ENCODE measurements around the gene PPM1L.

The PPM1L gene

DNA sequence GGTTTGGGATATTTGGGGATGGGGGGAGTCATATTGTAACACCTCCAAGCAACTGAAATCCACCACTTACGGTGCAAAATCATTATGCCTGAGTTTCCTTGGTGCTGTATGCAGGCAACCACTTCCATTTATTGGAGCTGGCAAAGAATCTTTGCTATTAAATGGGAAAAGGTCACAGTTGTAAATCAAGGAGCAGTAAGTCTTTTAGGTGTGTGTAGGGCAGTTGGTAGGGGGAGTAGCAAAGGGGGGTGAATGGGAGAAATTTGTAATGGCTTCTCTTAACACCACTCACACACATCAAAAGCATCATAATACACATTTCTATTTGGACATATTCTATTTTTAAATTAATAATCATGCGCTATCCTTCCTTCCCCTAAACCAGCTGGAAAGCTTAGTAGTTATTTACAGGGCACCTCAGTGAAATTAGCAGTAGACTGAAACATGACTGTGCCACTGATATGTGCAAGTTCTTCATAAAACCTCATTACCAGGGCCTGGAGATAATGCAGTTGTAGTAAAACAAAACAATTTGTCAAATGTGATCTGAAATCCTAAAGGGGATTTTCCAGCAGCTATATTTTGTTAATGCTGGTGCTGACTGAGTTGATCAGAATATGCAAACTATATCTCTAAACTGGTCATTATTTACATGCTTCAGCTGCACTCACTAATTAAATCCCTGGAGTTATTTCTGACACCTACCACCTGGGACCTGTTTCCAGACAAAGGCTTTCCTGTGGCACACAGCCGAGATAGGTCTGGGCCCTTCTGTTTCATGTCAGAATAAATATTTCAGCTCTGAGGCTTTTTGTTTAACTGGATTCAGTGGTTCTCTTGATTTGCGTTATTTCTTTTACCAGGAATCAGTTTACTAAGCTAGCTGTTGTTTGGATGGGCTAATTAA lies 259.1 kb downstream of the PPM1L start:
- DNase-seq: no peak
- Histone ChIP-seq H3K9ac (ENCODE audit: low read length) (no peak overlapping the region), H2AFZ (ENCODE audit: low read depth, low read length) (no peak overlapping the region), H4K8ac (ENCODE audit: low read length) (no peak overlapping the region), H2BK5ac (ENCODE audit: low read depth, low read length, poor library complexity, severe bottlenecking) (no peak overlapping the region), H3K4ac (ENCODE audit: low read depth in 1 of 2, low read length in 2 of 2) (no peak overlapping the region), H2AK5ac (ENCODE audit: low read length, severe bottlenecking) (no peak overlapping the region), H3K23ac (ENCODE audit: low read length in 2 of 2) (no peak overlapping the region), H3K4me1 (ENCODE audit: control insufficient read depth, insufficient read depth, low read depth, low read length) (no peaks in the 10 kb centered on the region), H3K79me1 (replicated peaks; ENCODE audit: low read length, poor library complexity, severe bottlenecking) (no peaks in the 10 kb centered on the region), H3K14ac (ENCODE audit: low read length in 2 of 2) (no peak overlapping the region), H3K36me3 (ENCODE audit: control insufficient read depth in 1 of 2, insufficient read depth in 2 of 2, low read depth in 1 of 2, low read length in 2 of 2) (no peaks in the 10 kb centered on the region), H2BK120ac (ENCODE audit: low read depth, low read length) (no peak overlapping the region), H2BK12ac (ENCODE audit: low read length in 2 of 2) (no peak overlapping the region), H3K27ac (ENCODE audit: low read length, poor library complexity, severe bottlenecking) (no peak overlapping the region), H2BK15ac (ENCODE audit: low read depth, poor library complexity, severe bottlenecking) (no peak overlapping the region), H3K18ac (ENCODE audit: low read depth in 1 of 2, low read length in 2 of 2) (no peak overlapping the region), H4K91ac (ENCODE audit: low read length) (no peak overlapping the region), H3K27me3 (ENCODE audit: control insufficient read depth in 1 of 2, insufficient read depth in 1 of 2, low read length in 2 of 2) (no peaks in the 10 kb centered on the region), H3K4me3 (ENCODE audit: insufficient read depth in 1 of 2, low read depth in 1 of 2, low read length in 2 of 2) (no peak overlapping the region), H3K9me3 (ENCODE audit: control insufficient read depth, low read length) (no peaks in the 10 kb centered on the region), H3K4me2 (ENCODE audit: low read length, poor library complexity, severe bottlenecking) (no peak overlapping the region)
- WGBS: 89% methylated on average over 4 of the region's 4 CpGs

- H2BK12ac ChIP-seq (ENCODE audit: low read length in 2 of 2): no peak overlapping the region
- H3K9me3 ChIP-seq (ENCODE audit: control insufficient read depth, low read length): no peaks in the 10 kb centered on the region
- no peak overlapping the region for H3K27ac ChIP-seq (ENCODE audit: low read length, poor library complexity, severe bottlenecking)
- DNase-seq: no peak
- 87% methylated on average over 6 of the region's 6 CpGs for WGBS
- no peak overlapping the region for H3K18ac ChIP-seq (ENCODE audit: low read depth in 1 of 2, low read length in 2 of 2)
- no peak overlapping the region for H4K8ac ChIP-seq (ENCODE audit: low read length)
- no peak overlapping the region for H3K14ac ChIP-seq (ENCODE audit: low read length in 2 of 2)
- H3K4me2 ChIP-seq (ENCODE audit: low read length, poor library complexity, severe bottlenecking): no peak overlapping the region
- no peaks in the 10 kb centered on the region for H3K36me3 ChIP-seq (ENCODE audit: control insufficient read depth in 1 of 2, insufficient read depth in 2 of 2, low read depth in 1 of 2, low read length in 2 of 2)
- H3K4ac ChIP-seq (ENCODE audit: low read depth in 1 of 2, low read length in 2 of 2): no peak overlapping the region
- H3K23ac ChIP-seq (ENCODE audit: low read length in 2 of 2): no peak overlapping the region
- no peak overlapping the region for H2BK5ac ChIP-seq (ENCODE audit: low read depth, low read length, poor library complexity, severe bottlenecking)
- no peaks in the 10 kb centered on the region for H3K79me1 ChIP-seq (replicated peaks; ENCODE audit: low read length, poor library complexity, severe bottlenecking)
- no peak overlapping the region for H2AFZ ChIP-seq (ENCODE audit: low read depth, low read length)
- H2BK120ac ChIP-seq (ENCODE audit: low read depth, low read length): no peak overlapping the region
- no peak overlapping the region for H2BK15ac ChIP-seq (ENCODE audit: low read depth, poor library complexity, severe bottlenecking)
- no peaks in the 10 kb centered on the region for H3K27me3 ChIP-seq (ENCODE audit: control insufficient read depth in 1 of 2, insufficient read depth in 1 of 2, low read length in 2 of 2)
- H3K4me1 ChIP-seq (ENCODE audit: control insufficient read depth, insufficient read depth, low read depth, low read length): no peaks in the 10 kb centered on the region
- H4K91ac ChIP-seq (ENCODE audit: low read length): no peak overlapping the region
- no peak overlapping the region for H3K4me3 ChIP-seq (ENCODE audit: insufficient read depth in 1 of 2, low read depth in 1 of 2, low read length in 2 of 2)
- no peak overlapping the region for H2AK5ac ChIP-seq (ENCODE audit: low read length, severe bottlenecking)
- no peak overlapping the region for H3K9ac ChIP-seq (ENCODE audit: low read length)
Observed at GRCh38 chr3:161016417-161017313, 260.6 kb downstream of the PPM1L start.

DNA sequence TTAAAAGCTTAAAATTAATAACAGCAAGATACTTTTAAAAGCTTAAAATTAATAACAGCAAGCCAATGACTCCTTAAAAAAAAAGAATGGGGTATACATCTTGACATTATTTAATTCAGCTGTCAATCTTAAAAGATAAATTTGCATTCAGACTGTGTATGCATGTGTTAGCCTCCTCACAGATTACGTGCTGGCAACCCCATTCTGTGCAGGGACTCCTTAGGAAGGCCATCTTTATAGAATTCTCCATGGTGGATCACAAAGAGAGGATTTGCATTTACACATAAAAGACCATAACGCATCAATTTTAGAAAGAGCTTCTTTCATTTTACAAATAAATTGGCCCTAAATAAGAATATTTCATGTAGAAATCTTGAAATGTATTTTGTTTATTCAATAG lies 261.9 kb downstream of the PPM1L start:
- Histone ChIP-seq H3K14ac (ENCODE audit: low read length in 2 of 2) (no peak overlapping the region), H3K9me3 (ENCODE audit: control insufficient read depth, low read length) (peaks cover 2% of the 10 kb centered on the region), H2BK5ac (ENCODE audit: low read depth, low read length, poor library complexity, severe bottlenecking) (no peak overlapping the region), H3K23ac (ENCODE audit: low read length in 2 of 2) (no peak overlapping the region), H2BK120ac (ENCODE audit: low read depth, low read length) (no peak overlapping the region), H3K4me3 (ENCODE audit: insufficient read depth in 1 of 2, low read depth in 1 of 2, low read length in 2 of 2) (no peak overlapping the region), H3K36me3 (ENCODE audit: control insufficient read depth in 1 of 2, insufficient read depth in 2 of 2, low read depth in 1 of 2, low read length in 2 of 2) (no peaks in the 10 kb centered on the region), H2BK12ac (ENCODE audit: low read length in 2 of 2) (no peak overlapping the region), H4K8ac (ENCODE audit: low read length) (no peak overlapping the region), H3K79me1 (replicated peaks; ENCODE audit: low read length, poor library complexity, severe bottlenecking) (no peaks in the 10 kb centered on the region), H2AFZ (ENCODE audit: low read depth, low read length) (no peak overlapping the region), H3K4ac (ENCODE audit: low read depth in 1 of 2, low read length in 2 of 2) (no peak overlapping the region), H3K9ac (ENCODE audit: low read length) (no peak overlapping the region), H2BK15ac (ENCODE audit: low read depth, poor library complexity, severe bottlenecking) (no peak overlapping the region), H3K27ac (ENCODE audit: low read length, poor library complexity, severe bottlenecking) (no peak overlapping the region), H3K18ac (ENCODE audit: low read depth in 1 of 2, low read length in 2 of 2) (no peak overlapping the region), H3K4me2 (ENCODE audit: low read length, poor library complexity, severe bottlenecking) (no peak overlapping the region), H3K4me1 (ENCODE audit: control insufficient read depth, insufficient read depth, low read depth, low read length) (no peaks in the 10 kb centered on the region), H4K91ac (ENCODE audit: low read length) (no peak overlapping the region), H2AK5ac (ENCODE audit: low read length, severe bottlenecking) (no peak overlapping the region), H3K27me3 (ENCODE audit: control insufficient read depth in 1 of 2, insufficient read depth in 1 of 2, low read length in 2 of 2) (no peaks in the 10 kb centered on the region)
- no peak for DNase-seq
- 79% methylated on average over 1 of the region's 2 CpGs for WGBS

- H3K9ac ChIP-seq (ENCODE audit: low read length): no peak overlapping the region
- no peaks in the 10 kb centered on the region for H3K79me1 ChIP-seq (replicated peaks; ENCODE audit: low read length, poor library complexity, severe bottlenecking)
- H2BK5ac ChIP-seq (ENCODE audit: low read depth, low read length, poor library complexity, severe bottlenecking): no peak overlapping the region
- no peak overlapping the region for H2BK12ac ChIP-seq (ENCODE audit: low read length in 2 of 2)
- no peak overlapping the region for H3K4me2 ChIP-seq (ENCODE audit: low read length, poor library complexity, severe bottlenecking)
- H3K9me3 ChIP-seq (ENCODE audit: control insufficient read depth, low read length): peaks cover 19% of the 10 kb centered on the region
- no peaks in the 10 kb centered on the region for H3K36me3 ChIP-seq (ENCODE audit: control insufficient read depth in 1 of 2, insufficient read depth in 2 of 2, low read depth in 1 of 2, low read length in 2 of 2)
- H2BK120ac ChIP-seq (ENCODE audit: low read depth, low read length): no peak overlapping the region
- no peak overlapping the region for H2BK15ac ChIP-seq (ENCODE audit: low read depth, poor library complexity, severe bottlenecking)
- H3K23ac ChIP-seq (ENCODE audit: low read length in 2 of 2): no peak overlapping the region
- H3K14ac ChIP-seq (ENCODE audit: low read length in 2 of 2): no peak overlapping the region
- H3K27ac ChIP-seq (ENCODE audit: low read length, poor library complexity, severe bottlenecking): no peak overlapping the region
- H3K4me3 ChIP-seq (ENCODE audit: insufficient read depth in 1 of 2, low read depth in 1 of 2, low read length in 2 of 2): no peak overlapping the region
- H3K18ac ChIP-seq (ENCODE audit: low read depth in 1 of 2, low read length in 2 of 2): no peak overlapping the region
- H3K27me3 ChIP-seq (ENCODE audit: control insufficient read depth in 1 of 2, insufficient read depth in 1 of 2, low read length in 2 of 2): no peaks in the 10 kb centered on the region
- no peak overlapping the region for H2AFZ ChIP-seq (ENCODE audit: low read depth, low read length)
- H3K4me1 ChIP-seq (ENCODE audit: control insufficient read depth, insufficient read depth, low read depth, low read length): no peaks in the 10 kb centered on the region
- H2AK5ac ChIP-seq (ENCODE audit: low read length, severe bottlenecking): no peak overlapping the region
- DNase-seq: no peak
- H4K91ac ChIP-seq (ENCODE audit: low read length): no peak overlapping the region
- no peak overlapping the region for H3K4ac ChIP-seq (ENCODE audit: low read depth in 1 of 2, low read length in 2 of 2)
- no peak overlapping the region for H4K8ac ChIP-seq (ENCODE audit: low read length)
Observed at GRCh38 chr3:161020256-161020655, 264.2 kb downstream of the PPM1L start.

Data from mesenchymal stem cell (in vitro differentiated cells and primary cell).